Trophoblast cell (in vitro differentiated cells and primary cell): ENCODE measurements around the gene HMGB2.

Source experiments
- DNase-seq, 2 donors: peaks; one replicate each; pipeline ENCODE4 v3.0.0-alpha.2; 2016
- H2AFZ ChIP-seq: 2 replicates; pipeline ENCODE4 v1.6.1; 2013; ENCODE audit warnings: low read length, moderate library complexity, mild to moderate bottlenecking; ENCODE audit not compliant: insufficient read depth, poor library complexity
- H2AK5ac ChIP-seq: 2 replicates; pipeline ENCODE4 v1.6.1; 2013; ENCODE audit warnings: mild to moderate bottlenecking, low read length
- H2BK120ac ChIP-seq: 2 replicates; pipeline ENCODE4 v1.6.1; 2013; ENCODE audit warnings: low read length, mild to moderate bottlenecking, moderate library complexity; ENCODE audit not compliant: insufficient read depth, poor library complexity
- H2BK12ac ChIP-seq: 2 replicates; pipeline ENCODE4 v1.6.1; 2013; ENCODE audit warnings: mild to moderate bottlenecking, low read length, moderate library complexity
- H2BK5ac ChIP-seq: 2 replicates; pipeline ENCODE4 v1.6.1; 2013; ENCODE audit warnings: low read length, low read depth, moderate library complexity, mild to moderate bottlenecking; ENCODE audit not compliant: poor library complexity
- H3K14ac ChIP-seq: 2 replicates; pipeline ENCODE4 v1.6.1; 2013; ENCODE audit warnings: mild to moderate bottlenecking, low read length
- H3K18ac ChIP-seq: 2 replicates; pipeline ENCODE4 v1.6.1; 2013; ENCODE audit warnings: mild to moderate bottlenecking, low read length
- H3K23ac ChIP-seq: 2 replicates; pipeline ENCODE4 v1.6.1; 2013; ENCODE audit warnings: low read length
- H3K27ac ChIP-seq: 2 replicates; pipeline ENCODE4 v1.5.1; 2013; ENCODE audit warnings: low read depth, mild to moderate bottlenecking, inconsistent platforms, low read length, moderate library complexity
- H3K27me3 ChIP-seq: 2 replicates; pipeline ENCODE4 v1.6.1; 2013; ENCODE audit warnings: inconsistent platforms, mild to moderate bottlenecking, low read length, moderate library complexity; ENCODE audit not compliant: insufficient read depth
- H3K36me3 ChIP-seq, 2 experiments: 1 replicate in 1 of 2; 2 replicates in 1 of 2; pipeline ENCODE4 v1.6.1; 2013; ENCODE audit warnings: low read length in 2 of 2, mild to moderate bottlenecking in 2 of 2, moderate library complexity in 1 of 2; ENCODE audit not compliant: insufficient read depth in 2 of 2, control insufficient read depth in 1 of 2
- H3K4ac ChIP-seq: 2 replicates; pipeline ENCODE4 v1.6.1; 2013; ENCODE audit warnings: low read depth, mild to moderate bottlenecking, low read length, moderate library complexity
- H3K4me1 ChIP-seq, 2 experiments: 1 replicate in 1 of 2; 2 replicates in 1 of 2; pipeline ENCODE4 v1.6.1; 2013; ENCODE audit warnings: low read length in 2 of 2, mild to moderate bottlenecking in 2 of 2, moderate library complexity in 1 of 2; ENCODE audit not compliant: insufficient read depth in 2 of 2, control insufficient read depth in 1 of 2
- H3K4me2 ChIP-seq: 2 replicates; pipeline ENCODE4 v1.6.1; 2013; ENCODE audit warnings: inconsistent platforms, mild to moderate bottlenecking, low read length, moderate library complexity
- H3K4me3 ChIP-seq: 2 replicates; pipeline ENCODE4 v1.5.1; 2013; ENCODE audit warnings: mild to moderate bottlenecking, low read depth, low read length, inconsistent platforms
- H3K79me1 ChIP-seq: one replicate; pipeline ENCODE4 v1.6.1; 2013; ENCODE audit warnings: low read length
- H3K79me2 ChIP-seq: 2 replicates; pipeline ENCODE4 v1.6.1; 2013; ENCODE audit warnings: low read length, mild to moderate bottlenecking; ENCODE audit not compliant: control insufficient read depth, insufficient read depth, poor library complexity
- H3K9ac ChIP-seq: 2 replicates; pipeline ENCODE4 v1.6.1; 2013; ENCODE audit warnings: mild to moderate bottlenecking, low read length
- H3K9me3 ChIP-seq: 2 replicates; pipeline ENCODE4 v1.6.1; 2013; ENCODE audit warnings: low read depth, mild to moderate bottlenecking, control low read depth, inconsistent platforms, low read length; ENCODE audit not compliant: insufficient read depth
- H4K12ac ChIP-seq: 2 replicates; pipeline ENCODE4 v1.6.1; 2013; ENCODE audit warnings: low read depth, mild to moderate bottlenecking, low read length, moderate library complexity
- H4K8ac ChIP-seq: 2 replicates; pipeline ENCODE4 v1.6.1; 2013; ENCODE audit warnings: low read depth, mild to moderate bottlenecking, low read length, moderate library complexity
- H4K91ac ChIP-seq: one replicate; pipeline ENCODE4 v1.6.1; 2013; ENCODE audit warnings: low read depth, mild to moderate bottlenecking, low read length, moderate library complexity
- WGBS: extraction: QIAGEN DNeasy Blood & Tissue Kit; methylation state at CpG from one replicate; pipeline ENCODE4 v1.1.7; 2013; ENCODE audit warnings: missing lambda C conversion rate; ENCODE audit not compliant: insufficient read length, insufficient coverage; ENCODE audit errors: extremely low coverage; 5-methylcytosine and 5-hydroxymethylcytosine counted together

The HMGB2 gene

DNA sequence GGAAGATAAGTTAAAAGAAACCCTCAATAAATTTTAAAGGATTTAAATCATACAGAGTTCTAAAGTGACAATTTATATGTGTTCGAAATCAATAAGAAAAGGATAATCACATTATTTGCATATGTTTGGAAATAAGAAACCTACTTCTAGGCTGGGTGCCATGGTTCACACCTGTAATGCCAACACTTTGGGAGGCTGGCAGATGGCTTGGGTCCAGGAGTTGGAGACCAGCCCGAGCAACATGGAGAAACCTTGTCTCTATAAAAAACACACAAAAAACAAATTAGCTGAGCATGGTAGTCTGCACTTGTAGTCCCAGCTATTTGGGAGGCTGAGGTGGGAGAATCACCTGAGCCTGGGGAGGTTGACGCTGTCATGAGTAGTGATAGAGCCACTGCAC is 28.5 kb upstream of the HMGB2 start:
- Histone ChIP-seq H3K23ac (no peak overlapping the region), H3K27me3 (no peaks in the 10 kb centered on the region), H2BK5ac (no peak overlapping the region), H3K14ac (no peak overlapping the region), H3K4me2 (no peak overlapping the region), H3K18ac (no peak overlapping the region), H4K12ac (no peak overlapping the region), H3K79me2 (no peaks in the 10 kb centered on the region), H2BK120ac (no peak overlapping the region), H3K9ac (no peak overlapping the region), H2AK5ac (no peak overlapping the region), H4K91ac (no peak overlapping the region), H3K9me3 (no peaks in the 10 kb centered on the region), H3K36me3 (no peaks in the 10 kb centered on the region), H3K4me1 (no peaks in the 10 kb centered on the region), H3K27ac (no peak overlapping the region), H2AFZ (no peak overlapping the region), H3K4me3 (no peak overlapping the region), H2BK12ac (no peak overlapping the region), H3K4ac (no peak overlapping the region), H3K79me1 (no peaks in the 10 kb centered on the region), H4K8ac (no peak overlapping the region)
- DNase-seq = no peak
- WGBS = no CpG with 5 or more reads among the region's 3 CpGs

DNA sequence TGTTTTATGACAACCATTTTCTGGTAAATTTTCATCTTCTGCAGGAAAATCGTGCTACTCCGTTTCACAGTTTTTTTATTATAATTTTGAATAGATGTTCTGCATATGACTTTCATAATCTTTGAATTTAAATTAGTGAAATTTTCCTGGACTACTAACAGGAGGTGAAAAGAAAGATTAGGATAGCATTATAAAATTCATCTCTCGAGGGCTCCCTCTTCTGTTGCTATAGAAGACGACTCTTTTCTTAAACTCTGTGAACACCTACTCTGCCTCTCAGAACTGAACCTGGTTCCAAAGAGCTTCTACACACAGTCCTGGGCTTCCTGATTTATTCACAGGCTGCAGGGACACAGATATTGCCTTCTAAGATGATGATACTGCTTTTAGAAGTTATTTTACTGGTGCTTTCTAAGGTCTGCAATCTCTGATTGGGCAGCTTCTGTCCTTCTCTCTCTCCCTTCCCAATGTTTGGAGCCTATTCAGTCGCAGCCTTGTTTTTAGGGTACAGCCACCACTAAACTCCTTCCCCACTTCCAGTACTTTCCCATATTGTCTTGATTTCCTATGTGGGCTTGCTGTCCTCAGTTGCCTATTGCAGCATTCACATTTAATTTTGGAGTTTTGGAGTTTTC is 26.5 kb upstream of the HMGB2 start:
- DNase-seq = no peak
- no peak overlapping the region for H2BK5ac ChIP-seq
- no peaks in the 10 kb centered on the region for H3K36me3 ChIP-seq
- H3K79me1 ChIP-seq = no peaks in the 10 kb centered on the region
- no peak overlapping the region for H4K8ac ChIP-seq
- H4K91ac ChIP-seq = no peak overlapping the region
- H2AFZ ChIP-seq = no peak overlapping the region
- no CpG with 5 or more reads among the region's 5 CpGs for WGBS
- H3K27me3 ChIP-seq = no peaks in the 10 kb centered on the region
- H2AK5ac ChIP-seq = no peak overlapping the region
- H3K4ac ChIP-seq = no peak overlapping the region
- H3K27ac ChIP-seq = no peak overlapping the region
- no peak overlapping the region for H3K14ac ChIP-seq
- no peak overlapping the region for H3K4me3 ChIP-seq
- no peak overlapping the region for H4K12ac ChIP-seq
- H3K4me1 ChIP-seq = no peaks in the 10 kb centered on the region
- H3K18ac ChIP-seq = no peak overlapping the region
- no peaks in the 10 kb centered on the region for H3K9me3 ChIP-seq
- H3K79me2 ChIP-seq = no peaks in the 10 kb centered on the region
- H3K9ac ChIP-seq = no peak overlapping the region
- no peak overlapping the region for H3K23ac ChIP-seq
- H2BK120ac ChIP-seq = no peak overlapping the region
- no peak overlapping the region for H2BK12ac ChIP-seq
- H3K4me2 ChIP-seq = no peak overlapping the region

DNA sequence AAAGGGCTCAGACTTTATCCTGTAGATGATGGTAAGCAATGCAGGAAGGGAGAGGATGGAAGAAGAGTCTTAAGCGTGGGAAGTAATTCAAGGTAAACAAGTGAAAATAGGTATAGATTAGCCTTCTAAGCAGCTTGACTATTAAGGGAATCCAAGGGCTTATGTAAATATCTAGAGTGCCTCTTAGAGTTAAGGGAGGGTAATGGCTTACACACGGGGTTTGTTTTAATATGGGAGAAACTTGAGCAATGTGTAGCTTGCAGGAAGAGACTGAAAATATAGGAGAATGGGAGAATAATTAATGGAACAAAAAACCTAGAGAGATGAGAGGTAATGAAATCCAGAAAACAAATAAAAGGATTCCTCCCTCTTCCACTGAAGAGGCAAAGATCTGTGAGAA is 23.8 kb upstream of the HMGB2 start:
- H2BK120ac ChIP-seq = no peak overlapping the region
- H3K4me1 ChIP-seq = no peaks in the 10 kb centered on the region
- no peak overlapping the region for H3K4me3 ChIP-seq
- H4K91ac ChIP-seq = no peak overlapping the region
- H3K23ac ChIP-seq = no peak overlapping the region
- H3K4me2 ChIP-seq = no peak overlapping the region
- no peaks in the 10 kb centered on the region for H3K79me2 ChIP-seq
- H4K8ac ChIP-seq = no peak overlapping the region
- H3K4ac ChIP-seq = no peak overlapping the region
- no peaks in the 10 kb centered on the region for H3K27me3 ChIP-seq
- no peak overlapping the region for H2AK5ac ChIP-seq
- no CpG with 5 or more reads among the region's 2 CpGs for WGBS
- no peaks in the 10 kb centered on the region for H3K9me3 ChIP-seq
- no peak overlapping the region for H3K14ac ChIP-seq
- H4K12ac ChIP-seq = no peak overlapping the region
- H2BK5ac ChIP-seq = no peak overlapping the region
- no peaks in the 10 kb centered on the region for H3K36me3 ChIP-seq
- H2AFZ ChIP-seq = no peak overlapping the region
- H3K9ac ChIP-seq = no peak overlapping the region
- no peaks in the 10 kb centered on the region for H3K79me1 ChIP-seq
- no peak overlapping the region for H3K18ac ChIP-seq
- no peak overlapping the region for H2BK12ac ChIP-seq
- DNase-seq = no peak
- no peak overlapping the region for H3K27ac ChIP-seq

DNA sequence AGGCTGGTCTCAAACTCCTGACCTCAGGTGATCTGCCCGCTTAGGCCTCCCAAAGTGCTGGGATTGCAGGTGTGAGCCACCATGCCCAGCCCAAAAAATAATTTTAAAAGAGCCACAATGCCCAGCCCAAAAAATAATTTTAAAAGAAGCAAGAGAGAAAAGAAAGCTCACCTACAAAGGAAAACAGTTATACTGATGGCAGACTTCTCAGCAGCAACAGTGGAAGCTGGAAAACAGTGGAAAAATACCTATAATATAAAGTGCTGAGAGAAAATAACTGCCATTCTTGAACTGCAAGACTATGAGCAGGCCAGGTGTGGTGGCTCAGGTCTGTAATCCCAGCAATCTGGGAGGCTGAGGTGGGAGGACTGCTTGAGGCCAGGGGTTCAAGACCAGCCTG is 13.3 kb upstream of the HMGB2 start:
- H3K79me1 ChIP-seq = no peaks in the 10 kb centered on the region
- H4K12ac ChIP-seq = no peak overlapping the region
- H4K8ac ChIP-seq = no peak overlapping the region
- no peaks in the 10 kb centered on the region for H3K27me3 ChIP-seq
- H3K9ac ChIP-seq = no peak overlapping the region
- H3K27ac ChIP-seq = no peak overlapping the region
- H3K4me3 ChIP-seq = no peak overlapping the region
- no peak overlapping the region for H3K14ac ChIP-seq
- no peak overlapping the region for H3K4me2 ChIP-seq
- no peak overlapping the region for H2BK120ac ChIP-seq
- no peaks in the 10 kb centered on the region for H3K9me3 ChIP-seq
- no peak for DNase-seq
- H4K91ac ChIP-seq = peak overlapping the region; percentile 2
- no CpG with 5 or more reads among the region's 1 CpG for WGBS
- H3K4ac ChIP-seq = no peak overlapping the region
- no peak overlapping the region for H3K18ac ChIP-seq
- no peak overlapping the region for H2BK5ac ChIP-seq
- no peaks in the 10 kb centered on the region for H3K79me2 ChIP-seq
- no peaks in the 10 kb centered on the region for H3K4me1 ChIP-seq
- no peak overlapping the region for H2AFZ ChIP-seq
- H2BK12ac ChIP-seq = no peak overlapping the region
- no peaks in the 10 kb centered on the region for H3K36me3 ChIP-seq
- H2AK5ac ChIP-seq = no peak overlapping the region
- no peak overlapping the region for H3K23ac ChIP-seq
